Measurements from ENCODE around the gene SAPCD2.

Gene SAPCD2

GRCh38 chr9:137049544-137050449, 20.6 kb downstream of the SAPCD2 start:
- DNase-seq = peak; percentile 33
- Histone ChIP-seq H4K20me1 (ENCODE audit: insufficient read depth, low read length) (no peaks in the 10 kb centered on the region), H3K36me3 (replicated peaks; ENCODE audit: insufficient read depth, low read length) (no peaks in the 10 kb centered on the region), H3F3A (ENCODE audit: insufficient read depth, low read length) (no peaks in the 10 kb centered on the region), H3K4me1 (ENCODE audit: low read length) (no peaks in the 10 kb centered on the region), H3K4me3 (ENCODE audit: low read length) (no peak overlapping the region), H3K27me3 (replicated peaks; ENCODE audit: insufficient read depth, low read length) (peaks cover 84% of the 10 kb centered on the region), H3K9me2 (replicated peaks; ENCODE audit: insufficient read depth, low read length) (no peaks in the 10 kb centered on the region), H3K9ac (ENCODE audit: low read length) (no peak overlapping the region), H3K79me2 (ENCODE audit: low read length) (no peaks in the 10 kb centered on the region), H2AFZ (ENCODE audit: low read length) (no peak overlapping the region), H3K9me3 (replicated peaks; ENCODE audit: insufficient read depth, low read length) (no peaks in the 10 kb centered on the region), H3K27ac (ENCODE audit: low read length) (no peak overlapping the region), H3K4me2 (ENCODE audit: low read depth, low read length) (no peak overlapping the region)
- TF ChIP-seq EZH2 (optimal IDR thresholded peaks at IDR 0.05; ENCODE audit: low read depth, low read length) (peak; percentile 41), EZH2phosphoT487 (IDR thresholded peaks at IDR 0.05; ENCODE audit: low read length) (no peak), CTCF (IDR thresholded peaks at IDR 0.05; ENCODE audit: low read length) (peak; percentile 31; the same call in 1 of the 2 replicates)

- Histone ChIP-seq H3K4me2 (ENCODE audit: low read depth, low read length) (no peak overlapping the region), H4K20me1 (ENCODE audit: insufficient read depth, low read length) (no peaks in the 10 kb centered on the region), H3K4me1 (ENCODE audit: low read length) (no peaks in the 10 kb centered on the region), H3K4me3 (ENCODE audit: low read length) (no peak overlapping the region), H3K79me2 (ENCODE audit: low read length) (no peaks in the 10 kb centered on the region), H3K27me3 (replicated peaks; ENCODE audit: insufficient read depth, low read length) (peaks cover 87% of the 10 kb centered on the region), H3K9me3 (replicated peaks; ENCODE audit: insufficient read depth, low read length) (no peaks in the 10 kb centered on the region), H3K9me2 (replicated peaks; ENCODE audit: insufficient read depth, low read length) (no peaks in the 10 kb centered on the region), H3F3A (ENCODE audit: insufficient read depth, low read length) (no peaks in the 10 kb centered on the region), H3K36me3 (replicated peaks; ENCODE audit: insufficient read depth, low read length) (no peaks in the 10 kb centered on the region), H3K9ac (ENCODE audit: low read length) (no peak overlapping the region), H3K27ac (ENCODE audit: low read length) (no peak overlapping the region), H2AFZ (ENCODE audit: low read length) (no peak overlapping the region)
- TF ChIP-seq CTCF (IDR thresholded peaks at IDR 0.05; ENCODE audit: low read length) = no peak
- TF ChIP-seq EZH2phosphoT487 (IDR thresholded peaks at IDR 0.05; ENCODE audit: low read length) = no peak
- no peak for DNase-seq
Observed at GRCh38 chr9:137048655-137049543, 21.5 kb downstream of the SAPCD2 start.

- H3K79me2 ChIP-seq (ENCODE audit: low read length) = no peaks in the 10 kb centered on the region
- H3K4me3 ChIP-seq (ENCODE audit: low read length) = no peak within 1 kb of the TSS
- H4K20me1 ChIP-seq (ENCODE audit: insufficient read depth, low read length) = no peaks in the 10 kb centered on the region
- peak; percentile 88 for DNase-seq
- peaks cover 86% of the 10 kb centered on the region for H3K27me3 ChIP-seq (replicated peaks; ENCODE audit: insufficient read depth, low read length)
- H2AFZ ChIP-seq (ENCODE audit: low read length) = no peak within 1 kb of the TSS
- H3K36me3 ChIP-seq (replicated peaks; ENCODE audit: insufficient read depth, low read length) = no peaks in the 10 kb centered on the region
- TF ChIP-seq CTCF (IDR thresholded peaks at IDR 0.05; ENCODE audit: low read length) (peak; percentile 80), EZH2 (optimal IDR thresholded peaks at IDR 0.05; ENCODE audit: low read depth, low read length) (peak; percentile 69), EZH2phosphoT487 (IDR thresholded peaks at IDR 0.05; ENCODE audit: low read length) (no peak; the same call in 1 of the 2 replicates)
- H3K4me2 ChIP-seq (ENCODE audit: low read depth, low read length) = no peak within 1 kb of the TSS
- H3K9me3 ChIP-seq (replicated peaks; ENCODE audit: insufficient read depth, low read length) = no peaks in the 10 kb centered on the region
- H3F3A ChIP-seq (ENCODE audit: insufficient read depth, low read length) = no peaks in the 10 kb centered on the region
- no peak within 1 kb of the TSS for H3K9ac ChIP-seq (ENCODE audit: low read length)
- no peaks in the 10 kb centered on the region for H3K9me2 ChIP-seq (replicated peaks; ENCODE audit: insufficient read depth, low read length)
- H3K27ac ChIP-seq (ENCODE audit: low read length) = no peak within 1 kb of the TSS
- H3K4me1 ChIP-seq (ENCODE audit: low read length) = no peaks in the 10 kb centered on the region
Observed at GRCh38 chr9:137046088-137046787, 24.1 kb downstream of the SAPCD2 start, which contains the start of gene NPDC1. Gene NPDC1 (minus strand): TSS chr9:137046177. CDS start chr9:137045989, 188 bp downstream.

Measured in MM.1S (cell line).